ENCODE data around the gene KPNA2.
A peak's percentile ranks its signal among the peaks of the same experiment; 100 is the strongest.
"Not testable (repeated sequence)": the region's sequence is repeated elsewhere in the genome, so short reads cannot be mapped to it uniquely, and the experiment has no call there.

The KPNA2 gene

GRCh38 chr17:68020791-68021190 is 14.7 kb upstream of the KPNA2 start:
- not testable (repeated sequence) for DNase-seq

- DNase-seq, result no peak
Observed at GRCh38 chr17:68021963-68022362, 13.6 kb upstream of the KPNA2 start.

- DNase-seq, result not testable (repeated sequence)
Observed at GRCh38 chr17:68022547-68022946, 13.0 kb upstream of the KPNA2 start.

GRCh38 chr17:68029512-68030215 is 5.9 kb upstream of the KPNA2 start:
- DNase-seq, result no peak

- DNase-seq, result no peak
Observed at GRCh38 chr17:68033636-68034451, 1.7 kb upstream of the KPNA2 start.

- no peak for DNase-seq
Observed at GRCh38 chr17:68034452-68034776, 1.1 kb upstream of the KPNA2 start.

GRCh38 chr17:68035131-68035522 is 408 bp upstream of the KPNA2 start:
- DNase-seq, result peak; percentile 82

GRCh38 chr17:68036304-68037147 is 991 bp downstream of the KPNA2 start:
- no peak for DNase-seq

GRCh38 chr17:68047153-68047846 is 11.8 kb downstream of the KPNA2 start:
- DNase-seq, result no peak

- not testable (repeated sequence) for DNase-seq
Observed at GRCh38 chr17:68047890-68048542, 12.5 kb downstream of the KPNA2 start.

- no peak for DNase-seq
Observed at GRCh38 chr17:68048996-68049395, 13.5 kb downstream of the KPNA2 start.

- DNase-seq, result not testable (repeated sequence)
Observed at GRCh38 chr17:68049812-68050437, 14.4 kb downstream of the KPNA2 start.

- not testable (repeated sequence) for DNase-seq
Observed at GRCh38 chr17:68051321-68052312, 16.1 kb downstream of the KPNA2 start.

- DNase-seq, result no peak
Observed at GRCh38 chr17:68052810-68053209, 17.3 kb downstream of the KPNA2 start.

GRCh38 chr17:68053231-68054013 is 17.9 kb downstream of the KPNA2 start:
- DNase-seq, result no peak

- no peak for DNase-seq
Observed at GRCh38 chr17:68054296-68054900, 18.9 kb downstream of the KPNA2 start.

GRCh38 chr17:68057531-68057952 is 22.0 kb downstream of the KPNA2 start:
- no peak for DNase-seq

GRCh38 chr17:68060336-68060735 is 24.8 kb downstream of the KPNA2 start:
- DNase-seq, result no peak

Data from NCI-H2029 treated with DMSO at 0.1 percent for 48 hours (cell line).